Fibroblast of skin of back (primary cell): ENCODE results near the gene DPY19L2.

Source experiments
- DNase-seq: peaks from one replicate; pipeline ENCODE4 v3.0.0-alpha.2; 2013

The DPY19L2 gene

DNA sequence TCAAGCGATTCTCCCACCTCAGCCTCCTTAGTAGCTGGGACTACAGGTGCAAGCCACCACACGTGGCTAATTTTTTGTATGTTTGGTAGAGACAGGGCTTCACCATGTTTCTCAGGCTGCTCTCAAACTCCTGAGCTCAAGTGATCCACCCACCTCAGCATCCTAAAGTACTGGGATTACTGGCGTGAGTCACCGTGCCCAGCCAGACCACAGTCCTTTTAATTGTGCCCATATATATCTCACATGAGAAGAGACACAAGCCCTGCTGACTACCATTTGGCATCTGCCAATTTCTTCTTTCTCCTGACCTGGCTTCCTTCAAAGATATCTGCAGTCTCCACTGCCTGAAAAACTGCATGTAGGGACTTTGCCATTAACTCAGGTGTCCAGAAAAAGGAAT, 142.5 kb downstream of the DPY19L2 start:
- no peak for DNase-seq

DNA sequence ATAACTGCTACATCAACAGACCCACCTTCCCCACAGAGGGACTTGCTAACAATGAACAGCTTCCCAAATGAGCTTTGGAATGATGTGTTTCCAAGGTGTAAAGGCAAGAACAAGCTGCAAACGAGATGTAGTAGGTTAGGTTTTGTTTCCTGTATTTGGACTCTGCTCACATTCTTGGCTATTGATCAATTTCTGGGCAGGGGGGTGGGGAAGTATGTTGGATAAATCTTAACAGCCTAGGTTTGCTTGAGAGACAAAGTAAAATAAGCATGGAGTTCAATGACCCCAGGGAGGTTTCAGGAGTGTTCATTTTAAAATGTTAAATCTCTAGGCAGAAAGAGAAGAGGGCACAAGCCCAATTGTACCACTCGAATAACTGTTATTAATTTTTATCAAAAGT, 146.6 kb downstream of the DPY19L2 start:
- no peak for DNase-seq
